OCI-LY1 (cell line): ENCODE data around the gene FERMT1.
"Not testable (repeated sequence)": the region's sequence is repeated elsewhere in the genome, so short reads cannot be mapped to it uniquely, and the experiment has no call there.

ENCODE experiments used
- H2AFZ ChIP-seq: fragments of 200-600 bp; sonication (generic), shearing (Covaris generic); 2 replicates; pipeline ENCODE4 v1.6.0; 2014; ENCODE audit warnings: antibody characterized with exemption, mild to moderate bottlenecking, low read length
- H3F3A ChIP-seq: fragments of 200-600 bp; sonication (generic), shearing (Covaris generic); 2 replicates; pipeline ENCODE4 v1.6.0; 2014; ENCODE audit warnings: mild to moderate bottlenecking, antibody characterized with exemption, low read length, moderate library complexity; ENCODE audit not compliant: insufficient read depth
- H3K27ac ChIP-seq: fragments of 200-600 bp; sonication (generic); 2 replicates; pipeline ENCODE4 v1.5.1; 2014; ENCODE audit warnings: low read length, mixed run types, mild to moderate bottlenecking, low read depth; ENCODE audit not compliant: poor library complexity, severe bottlenecking
- H3K27me3 ChIP-seq: fragments of 200-600 bp; sonication (generic); 2 replicates; pipeline ENCODE4 v1.6.0; 2014; ENCODE audit warnings: antibody characterized with exemption, mild to moderate bottlenecking, low read length, moderate library complexity; ENCODE audit not compliant: insufficient read depth
- H3K36me3 ChIP-seq: fragments of 200-600 bp; sonication (generic); 2 replicates; pipeline ENCODE4 v1.6.1; 2014; ENCODE audit warnings: mild to moderate bottlenecking, antibody characterized with exemption, low read length, moderate library complexity, mixed read lengths; ENCODE audit not compliant: insufficient read depth
- H3K4me1 ChIP-seq: fragments of 200-600 bp; sonication (generic); 2 replicates; pipeline ENCODE4 v1.5.1; 2014; ENCODE audit warnings: mild to moderate bottlenecking, low read length, moderate library complexity; ENCODE audit not compliant: insufficient read depth, severe bottlenecking
- H3K4me2 ChIP-seq: fragments of 200-600 bp; sonication (generic), shearing (Covaris generic); 2 replicates; pipeline ENCODE4 v1.6.1; 2014; ENCODE audit warnings: low read length
- H3K4me3 ChIP-seq: fragments of 200-600 bp; sonication (generic); 2 replicates; pipeline ENCODE4 v1.5.1; 2014; ENCODE audit warnings: low read length, low read depth, mild to moderate bottlenecking, mixed read lengths; ENCODE audit not compliant: poor library complexity, severe bottlenecking
- H3K79me2 ChIP-seq: fragments of 200-600 bp; shearing (Covaris generic); 2 replicates; pipeline ENCODE4 v1.6.1; 2016; ENCODE audit warnings: mixed run types, low read length, mixed read lengths; ENCODE audit not compliant: insufficient read depth
- H3K9ac ChIP-seq: fragments of 200-600 bp; sonication (generic), shearing (Covaris generic); 2 replicates; pipeline ENCODE4 v1.6.1; 2014; ENCODE audit warnings: mild to moderate bottlenecking, low read length, mixed read lengths
- H3K9me2 ChIP-seq: fragments of 200-600 bp; sonication (generic), shearing (Covaris generic); 2 replicates; pipeline ENCODE4 v1.6.1; 2014; ENCODE audit warnings: low read depth, mild to moderate bottlenecking, low read length, mixed read lengths
- H3K9me3 ChIP-seq: fragments of 200-600 bp; shearing (Covaris generic); 2 replicates; pipeline ENCODE4 v1.6.1; 2014; ENCODE audit warnings: low read length, mixed read lengths
- H4K20me1 ChIP-seq: fragments of 200-600 bp; sonication (generic), shearing (Covaris generic); 2 replicates; pipeline ENCODE4 v1.6.0; 2016; ENCODE audit warnings: mild to moderate bottlenecking, low read length; ENCODE audit not compliant: insufficient read depth
- CTCF ChIP-seq: fragments of 200-600 bp; sonication (generic), shearing (Covaris generic); IDR thresholded peaks from 2 replicates; pipeline ENCODE4 v1.5.1; 2017; ENCODE audit warnings: mild to moderate bottlenecking, antibody characterized with exemption, low read length, moderate library complexity, mixed read lengths
- EZH2 ChIP-seq: fragments of 200-600 bp; sonication (generic), shearing (Covaris generic); IDR thresholded peaks from 2 replicates; pipeline ENCODE4 v1.8.0; 2017; ENCODE audit warnings: borderline replicate concordance, mixed run types, mild to moderate bottlenecking, antibody characterized with exemption, low read length, moderate library complexity, mixed read lengths

FERMT1 gene

GRCh38 chr20:6055161-6055783 lies 67.6 kb downstream of the FERMT1 start:
- Histone ChIP-seq H4K20me1 (no peaks in the 10 kb centered on the region), H3K4me2 (no peak overlapping the region), H2AFZ (no peak overlapping the region), H3K9ac (no peak overlapping the region), H3K36me3 (no peaks in the 10 kb centered on the region), H3K9me2 (no peaks in the 10 kb centered on the region), H3K27ac (no peak overlapping the region), H3K27me3 (no peaks in the 10 kb centered on the region), H3K9me3 (no peaks in the 10 kb centered on the region), H3K4me3 (no peak overlapping the region), H3K79me2 (no peaks in the 10 kb centered on the region), H3K4me1 (no peaks in the 10 kb centered on the region), H3F3A (no peaks in the 10 kb centered on the region)
- TF ChIP-seq EZH2 (no peak), CTCF (no peak)

GRCh38 chr20:6054689-6055051 lies 68.2 kb downstream of the FERMT1 start:
- H3K36me3 ChIP-seq, H3K9me2 ChIP-seq, H4K20me1 ChIP-seq, H3K4me3 ChIP-seq, H3K4me2 ChIP-seq, H3K79me2 ChIP-seq, H3K27me3 ChIP-seq, H3K4me1 ChIP-seq, H2AFZ ChIP-seq, H3K9ac ChIP-seq, H3K9me3 ChIP-seq, H3K27ac ChIP-seq, H3F3A ChIP-seq: not testable (repeated sequence)

GRCh38 chr20:6053776-6054688 lies 68.8 kb downstream of the FERMT1 start, which contains the start of gene LRRN4:
TSS of gene LRRN4 (minus strand) at chr20:6054060. CDS start at chr20:6052799, 1,261 bp downstream.
- no peaks in the 10 kb centered on the region for H4K20me1 ChIP-seq
- no peak within 1 kb of the TSS for H3K9ac ChIP-seq
- H3K4me2 ChIP-seq: no peak within 1 kb of the TSS
- H3K27me3 ChIP-seq: no peaks in the 10 kb centered on the region; the same call in 1 of the 2 replicates
- H3K27ac ChIP-seq: no peak within 1 kb of the TSS
- no peak for TF ChIP-seq EZH2
- TF ChIP-seq CTCF: no peak
- H3K9me3 ChIP-seq: no peaks in the 10 kb centered on the region
- no peaks in the 10 kb centered on the region for H3K36me3 ChIP-seq
- no peaks in the 10 kb centered on the region for H3K4me1 ChIP-seq
- no peaks in the 10 kb centered on the region for H3K79me2 ChIP-seq
- no peak within 1 kb of the TSS for H3K4me3 ChIP-seq
- H3F3A ChIP-seq: no peaks in the 10 kb centered on the region
- H3K9me2 ChIP-seq: no peaks in the 10 kb centered on the region
- no peak within 1 kb of the TSS for H2AFZ ChIP-seq
